KMS-11 (cell line): Measurements from ENCODE around the gene LOXL3.

Source experiments
- H2AFZ ChIP-seq: fragments of 200-600 bp; sonication (generic); 2 replicates; pipeline ENCODE4 v1.6.1; 2016; ENCODE audit warnings: antibody characterized with exemption, mixed run types, low read depth
- H3K27ac ChIP-seq: fragments of 200-600 bp; sonication (generic); 2 replicates; pipeline ENCODE4 v1.6.1; 2016; ENCODE audit warnings: mild to moderate bottlenecking, mixed run types
- H3K27me3 ChIP-seq: fragments of 200-600 bp; sonication (generic); 2 replicates; pipeline ENCODE4 v1.6.1; 2017; ENCODE audit warnings: mild to moderate bottlenecking, low read depth, mixed run types, moderate library complexity; ENCODE audit not compliant: insufficient read depth
- H3K36me3 ChIP-seq: fragments of 200-600 bp; sonication (generic); 2 replicates; pipeline ENCODE4 v1.6.1; 2017; ENCODE audit warnings: mild to moderate bottlenecking, mixed run types; ENCODE audit not compliant: insufficient read depth
- H3K4me1 ChIP-seq: fragments of 200-600 bp; sonication (generic); 2 replicates; pipeline ENCODE4 v1.6.1; 2016; ENCODE audit warnings: mild to moderate bottlenecking, low read depth, mixed run types; ENCODE audit not compliant: poor library complexity, severe bottlenecking
- H3K4me2 ChIP-seq: fragments of 200-600 bp; sonication (generic); 2 replicates; pipeline ENCODE4 v1.7.0; 2016; ENCODE audit warnings: mild to moderate bottlenecking, mixed run types
- H3K4me3 ChIP-seq: fragments of 200-600 bp; sonication (generic); IDR thresholded peaks from 2 replicates; pipeline ENCODE4 v1.6.1; 2017; ENCODE audit warnings: low read depth, low read length, mixed read lengths; ENCODE audit not compliant: insufficient read depth
- H3K79me2 ChIP-seq: fragments of 200-600 bp; sonication (generic); 2 replicates; pipeline ENCODE4 v1.6.1; 2016; ENCODE audit warnings: low read depth, mixed run types; ENCODE audit not compliant: insufficient read depth
- H3K9ac ChIP-seq: fragments of 200-600 bp; sonication (generic); 2 replicates; pipeline ENCODE4 v1.6.1; 2016; ENCODE audit warnings: mild to moderate bottlenecking, mixed run types
- H4K20me1 ChIP-seq: fragments of 200-600 bp; sonication (generic); 2 replicates; pipeline ENCODE4 v1.6.1; 2016; ENCODE audit warnings: mild to moderate bottlenecking, mixed run types; ENCODE audit not compliant: insufficient read depth
- TF ChIP-seq, protein P1 (sequence below): fragments of 200-600 bp; sonication (generic); conservative IDR thresholded peaks from 2 replicates; pipeline ENCODE4 v1.6.1; 2017; ENCODE audit warnings: low read depth, mild to moderate bottlenecking, antibody characterized with exemption, low read length, moderate library complexity, mixed read lengths

The LOXL3 gene

DNA sequence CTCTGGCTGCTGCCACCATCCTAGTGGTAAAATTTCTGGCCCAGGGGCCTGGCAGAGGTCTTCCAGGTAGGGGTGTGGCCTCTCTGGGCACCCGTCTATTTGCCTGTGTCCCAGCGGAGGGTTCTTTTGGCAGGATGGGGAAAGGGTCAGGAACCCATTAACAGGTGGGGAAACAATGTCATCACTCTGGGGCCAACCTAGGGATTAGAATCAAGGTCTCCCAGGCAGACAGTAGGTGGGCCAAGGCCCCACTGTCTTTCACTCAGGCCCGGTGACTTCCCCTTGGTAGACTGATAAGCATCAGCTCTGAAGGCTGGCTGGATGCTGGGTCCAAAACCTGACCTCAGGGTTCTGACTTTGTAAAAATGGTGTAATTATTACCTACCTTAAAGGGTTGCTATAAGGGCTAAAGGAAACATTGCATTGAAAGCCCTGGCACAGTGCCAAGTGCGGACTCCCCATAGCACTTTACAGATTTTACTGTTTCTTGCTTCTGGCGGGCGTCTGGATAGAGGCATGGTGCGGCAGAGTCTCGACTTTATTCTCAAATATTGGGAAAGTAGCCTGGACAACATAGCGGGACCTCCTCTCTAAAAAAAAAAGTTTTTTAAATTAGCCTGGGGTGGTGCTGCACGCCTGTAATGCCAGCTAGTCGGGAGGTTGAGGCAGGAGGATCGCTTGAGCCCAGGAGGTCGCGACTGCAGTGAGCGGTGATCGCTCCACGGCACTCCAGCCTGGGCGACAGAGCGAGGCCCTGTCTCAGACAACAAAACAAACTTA is 56.6 kb downstream of the LOXL3 start:
- Histone ChIP-seq H3K4me2 (no peak overlapping the region), H3K4me3 (no peak overlapping the region), H3K4me1 (peaks cover 5% of the 10 kb centered on the region), H3K27ac (no peak overlapping the region), H4K20me1 (no peaks in the 10 kb centered on the region), H3K27me3 (peaks cover 3% of the 10 kb centered on the region; the same call in 1 of the 2 replicates), H3K9ac (no peak overlapping the region), H3K79me2 (no peaks in the 10 kb centered on the region), H3K36me3 (no peaks in the 10 kb centered on the region), H2AFZ (no peak overlapping the region)
- TF ChIP-seq, protein P1, sequence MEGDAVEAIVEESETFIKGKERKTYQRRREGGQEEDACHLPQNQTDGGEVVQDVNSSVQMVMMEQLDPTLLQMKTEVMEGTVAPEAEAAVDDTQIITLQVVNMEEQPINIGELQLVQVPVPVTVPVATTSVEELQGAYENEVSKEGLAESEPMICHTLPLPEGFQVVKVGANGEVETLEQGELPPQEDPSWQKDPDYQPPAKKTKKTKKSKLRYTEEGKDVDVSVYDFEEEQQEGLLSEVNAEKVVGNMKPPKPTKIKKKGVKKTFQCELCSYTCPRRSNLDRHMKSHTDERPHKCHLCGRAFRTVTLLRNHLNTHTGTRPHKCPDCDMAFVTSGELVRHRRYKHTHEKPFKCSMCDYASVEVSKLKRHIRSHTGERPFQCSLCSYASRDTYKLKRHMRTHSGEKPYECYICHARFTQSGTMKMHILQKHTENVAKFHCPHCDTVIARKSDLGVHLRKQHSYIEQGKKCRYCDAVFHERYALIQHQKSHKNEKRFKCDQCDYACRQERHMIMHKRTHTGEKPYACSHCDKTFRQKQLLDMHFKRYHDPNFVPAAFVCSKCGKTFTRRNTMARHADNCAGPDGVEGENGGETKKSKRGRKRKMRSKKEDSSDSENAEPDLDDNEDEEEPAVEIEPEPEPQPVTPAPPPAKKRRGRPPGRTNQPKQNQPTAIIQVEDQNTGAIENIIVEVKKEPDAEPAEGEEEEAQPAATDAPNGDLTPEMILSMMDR, result no peak

GRCh38 chr2:74495440-74495839 is 58.3 kb downstream of the LOXL3 start:
- Histone ChIP-seq H3K27me3 (no peaks in the 10 kb centered on the region), H4K20me1 (no peaks in the 10 kb centered on the region), H3K36me3 (no peaks in the 10 kb centered on the region), H3K4me2 (no peak overlapping the region), H2AFZ (no peak overlapping the region), H3K4me3 (no peak overlapping the region), H3K4me1 (no peaks in the 10 kb centered on the region), H3K79me2 (no peaks in the 10 kb centered on the region), H3K9ac (no peak overlapping the region), H3K27ac (no peak overlapping the region)
- TF ChIP-seq, protein P1, result no peak

DNA sequence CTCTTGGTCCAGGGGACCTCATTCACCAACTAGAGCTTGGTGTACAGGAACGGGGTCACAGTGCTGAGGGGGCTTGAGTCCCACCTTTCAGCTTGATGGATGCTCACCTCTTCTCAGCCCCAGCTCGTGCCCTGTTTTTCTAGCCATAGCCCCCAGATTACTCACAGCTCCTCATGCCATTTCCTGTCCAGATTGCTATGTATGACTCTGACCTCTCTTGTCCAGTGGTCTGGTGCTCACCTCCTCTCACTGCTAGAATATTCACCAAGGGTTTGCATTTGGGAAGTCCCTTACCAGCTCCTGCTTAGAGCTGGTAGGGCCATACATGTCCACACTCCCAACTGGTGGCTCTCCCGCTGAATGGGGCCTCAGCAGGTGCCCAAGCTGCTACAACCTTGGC is 60.2 kb downstream of the LOXL3 start:
- H3K4me1 ChIP-seq, result no peaks in the 10 kb centered on the region

GRCh38 chr2:74491648-74492544 is 61.8 kb downstream of the LOXL3 start:
- Histone ChIP-seq H3K4me3 (no peak overlapping the region), H3K4me1 (no peaks in the 10 kb centered on the region), H3K27ac (no peak overlapping the region), H3K79me2 (no peaks in the 10 kb centered on the region), H3K36me3 (no peaks in the 10 kb centered on the region), H3K27me3 (no peaks in the 10 kb centered on the region), H3K9ac (no peak overlapping the region), H2AFZ (no peak overlapping the region), H4K20me1 (no peaks in the 10 kb centered on the region), H3K4me2 (no peak overlapping the region)
- TF ChIP-seq, protein P1, result no peak

More for the DNA sequence above, 60.2 kb downstream of the LOXL3 start:
- Histone ChIP-seq H3K27ac (no peak overlapping the region), H3K9ac (no peak overlapping the region), H3K36me3 (no peaks in the 10 kb centered on the region), H3K27me3 (no peaks in the 10 kb centered on the region), H3K4me2 (no peak overlapping the region), H3K4me3 (no peak overlapping the region), H2AFZ (no peak overlapping the region), H4K20me1 (no peaks in the 10 kb centered on the region), H3K79me2 (no peaks in the 10 kb centered on the region)
- TF ChIP-seq, protein P1, result no peak
